ENCODE results near the gene IGF2. TPM values are rescaled to one million over a fixed set of nuclear protein-coding genes. Genes with fewer than 3 reads are reported as not detected.

Gene IGF2
- total RNA-seq, 2 donors from 2014 or later: 7.4 to 287 TPM

DNA sequence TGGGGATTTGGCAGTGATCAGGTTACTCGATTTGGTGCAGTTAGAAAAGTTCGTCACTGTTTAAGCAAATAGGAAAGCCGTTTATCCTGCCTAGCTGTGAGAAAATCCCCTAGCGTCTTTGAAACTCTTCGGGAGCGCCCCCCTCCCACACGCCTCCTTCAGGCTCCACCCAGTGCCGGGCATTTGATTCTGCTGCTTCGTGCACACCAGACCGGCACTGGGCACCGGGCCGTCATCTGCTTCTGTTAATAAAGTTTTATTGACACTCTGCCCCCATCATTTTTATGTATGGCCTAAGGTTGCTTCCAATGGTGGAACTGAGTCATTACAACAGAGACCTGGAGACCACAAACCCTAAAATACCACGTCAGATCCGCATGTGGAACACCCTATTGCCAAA, 50.9 kb downstream of the IGF2 start:
- Mint-ChIP-seq H3K9me3 (peaks cover 3% of the 10 kb centered on the region), H3K36me3 (ENCODE audit: low read depth) (no peaks in the 10 kb centered on the region), H3K4me1 (peaks cover 8% of the 10 kb centered on the region), H3K4me3 (no peak overlapping the region), H3K27me3 (peaks cover 9% of the 10 kb centered on the region), H3K27ac (peak overlapping the region; percentile 41)
- ATAC-seq (replicated peaks): no peak

- H3K27me3 Mint-ChIP-seq: peaks cover 7% of the 10 kb centered on the region
- peaks cover 3% of the 10 kb centered on the region for H3K9me3 Mint-ChIP-seq
- no peak overlapping the region for H3K4me3 Mint-ChIP-seq
- no peak for ATAC-seq (replicated peaks)
- H3K36me3 Mint-ChIP-seq (ENCODE audit: low read depth): no peaks in the 10 kb centered on the region
- H3K4me1 Mint-ChIP-seq: peaks cover 6% of the 10 kb centered on the region
- no peak overlapping the region for H3K27ac Mint-ChIP-seq
Measured at GRCh38 chr11:2086239-2087040, 52.7 kb downstream of the IGF2 start.

GRCh38 chr11:2085251-2086066, 53.7 kb downstream of the IGF2 start:
- H3K9me3 Mint-ChIP-seq: peaks cover 3% of the 10 kb centered on the region
- H3K27ac Mint-ChIP-seq: peak overlapping the region; percentile 41

DNA sequence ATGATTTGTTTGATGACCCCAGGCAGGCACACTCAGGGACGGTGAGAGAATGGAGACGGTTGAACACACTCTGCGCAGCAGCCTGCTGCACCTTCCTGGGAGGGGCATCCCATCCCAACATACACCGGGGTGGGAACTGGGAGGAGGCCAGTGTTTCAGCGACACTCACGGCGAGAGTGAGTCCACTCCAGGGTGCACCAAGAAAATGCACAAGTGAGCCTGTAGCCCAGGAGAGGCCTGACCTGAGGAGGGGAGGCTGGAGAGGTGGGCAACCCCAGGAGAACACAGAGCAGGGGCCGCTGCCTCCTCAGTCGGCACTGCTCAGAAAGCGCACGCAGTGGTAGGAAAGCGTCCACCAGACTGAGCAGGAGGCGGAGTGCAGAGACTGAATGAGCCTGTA, 54.5 kb downstream of the IGF2 start:
- Mint-ChIP-seq H3K36me3 (ENCODE audit: low read depth) (no peaks in the 10 kb centered on the region), H3K9me3 (peaks cover 3% of the 10 kb centered on the region), H3K27ac (no peak overlapping the region), H3K4me3 (no peak overlapping the region), H3K27me3 (peaks cover 7% of the 10 kb centered on the region), H3K4me1 (peaks cover 6% of the 10 kb centered on the region)
- no peak for ATAC-seq (replicated peaks)

More at GRCh38 chr11:2085251-2086066, 53.7 kb downstream of the IGF2 start:
- peaks cover 7% of the 10 kb centered on the region for H3K27me3 Mint-ChIP-seq
- H3K4me1 Mint-ChIP-seq: peaks cover 6% of the 10 kb centered on the region
- H3K36me3 Mint-ChIP-seq (ENCODE audit: low read depth): no peaks in the 10 kb centered on the region
- no peak for ATAC-seq (replicated peaks)
- H3K4me3 Mint-ChIP-seq: no peak overlapping the region

Other genes with a start within 250 kb of the IGF2 start
- under 1 TPM in 1 of 2 donors, not detected in 1; 0.11 TPM for gene PRR33, start 247.5 kb downstream of the IGF2 start, total RNA-seq
- gene TNNT3, start 219.7 kb downstream of the IGF2 start, total RNA-seq: 10 to 100 TPM in 1 of 2 donors, 1 to 10 TPM in 1; 2.1 to 26.2 TPM
- 100 to 1,000 TPM in 1 of 2 donors, 10 to 100 TPM in 1; 84.4 to 119 TPM for gene MRPL23, start 192.1 kb downstream of the IGF2 start, total RNA-seq
- gene H19, start 141.5 kb downstream of the IGF2 start, total RNA-seq: not detected
- gene INS, start 21.8 kb upstream of the IGF2 start, total RNA-seq: not detected
- gene TH, start 32.4 kb upstream of the IGF2 start, total RNA-seq: not detected
- 1 to 10 TPM; 1.2 to 5.1 TPM for gene ASCL2, start 131.2 kb upstream of the IGF2 start, total RNA-seq
- 10 to 100 TPM in 1 of 2 donors, 1 to 10 TPM in 1; 8.4 to 24.6 TPM for gene C11orf21, start 162.5 kb upstream of the IGF2 start, total RNA-seq
- gene TSPAN32, start 162.6 kb upstream of the IGF2 start, total RNA-seq: 10 to 100 TPM in 1 of 2 donors, 1 to 10 TPM in 1; 8.1 to 14.8 TPM
- 100 to 1,000 TPM; 147 to 170 TPM for gene CD81, start 237.9 kb upstream of the IGF2 start, total RNA-seq

All from activated T-helper 17 cell treated with anti-CD3 and anti-CD28 coated beads, Interleukin-2, amount 50 U/mL, for 72 hours (primary cell).